IMR-90 (cell line): ENCODE measurements around the gene OLIG3. TPM values are rescaled to one million over a fixed set of nuclear protein-coding genes. Genes with fewer than 3 reads are reported as not detected.

ENCODE experiments used
- ATAC-seq: fragments of 200-7000 bp; cut with Tn5 transposase; 2 replicates; pipeline ENCODE4 v1.9.1; 2020; ENCODE audit warnings: low read depth, mild to moderate bottlenecking, moderate library complexity
- BruUV-seq: library from RNA; stranded (reverse); fragments of 400-500 nt; replicated peaks from 2 replicates; lab custom pipeline; 2021; lab: Mats Ljungman, UMichigan
- CTCF ChIA-PET: fragments of 300-600 bp; formaldehyde crosslinking; extraction: SDS; loops from one replicate; lab custom pipeline; 2021; ENCODE audit warnings: antibody characterized with exemption; lab: Yijun Ruan, JAX
- POLR2A ChIA-PET: fragments of 300-600 bp; sonication (Branson Sonifier 250); formaldehyde crosslinking; loops from one replicate; lab custom pipeline; 2022; ENCODE audit warnings: antibody characterized with exemption; ENCODE audit not compliant: unreplicated experiment; lab: Charles Lee
- DNase-seq: peaks from one replicate; pipeline ENCODE4 v3.0.0; 2013
- H2AFZ ChIP-seq: replicated peaks from 2 replicates; pipeline ENCODE3; 2013; ENCODE audit warnings: low read length, mild to moderate bottlenecking; ENCODE audit not compliant: poor library complexity
- H2AK5ac ChIP-seq: 2 replicates; pipeline ENCODE4 v1.6.1; 2013; ENCODE audit warnings: low read depth, low read length, inconsistent platforms
- H2AK9ac ChIP-seq: replicated peaks from 2 replicates; pipeline ENCODE3; 2013; ENCODE audit warnings: mild to moderate bottlenecking, low read depth, low read length, moderate library complexity; ENCODE audit not compliant: poor library complexity
- H2BK120ac ChIP-seq: 2 replicates; pipeline ENCODE4 v1.6.1; 2013; ENCODE audit warnings: low read depth, low read length, inconsistent platforms
- H2BK15ac ChIP-seq: 3 replicates; pipeline ENCODE4 v1.6.1; 2013; ENCODE audit warnings: low read depth, low read length, inconsistent platforms
- H2BK20ac ChIP-seq: 2 replicates; pipeline ENCODE4 v1.6.1; 2013; ENCODE audit warnings: low read depth, mild to moderate bottlenecking, inconsistent platforms, low read length, moderate library complexity
- H2BK5ac ChIP-seq: 2 replicates; pipeline ENCODE4 v1.6.1; 2013; ENCODE audit warnings: mild to moderate bottlenecking, low read depth, low read length, inconsistent platforms; ENCODE audit not compliant: poor library complexity, severe bottlenecking
- H3K14ac ChIP-seq: replicated peaks from 2 replicates; pipeline ENCODE4 v1.6.1; 2013; ENCODE audit warnings: low read depth, low read length, inconsistent platforms
- H3K18ac ChIP-seq: 2 replicates; pipeline ENCODE4 v1.6.1; 2013; ENCODE audit warnings: low read depth, low read length, control low read depth
- H3K23ac ChIP-seq: 2 replicates; pipeline ENCODE4 v1.6.1; 2013; ENCODE audit warnings: low read depth, low read length, inconsistent platforms
- H3K27ac ChIP-seq: 2 replicates; pipeline ENCODE4 v1.5.1; 2013; ENCODE audit warnings: mild to moderate bottlenecking, control low read depth, low read length; ENCODE audit not compliant: insufficient read depth
- H3K27me3 ChIP-seq: 2 replicates; pipeline ENCODE4 v1.6.1; 2013; ENCODE audit warnings: low read length; ENCODE audit not compliant: control insufficient read depth, insufficient read depth
- H3K36me3 ChIP-seq: 2 replicates; pipeline ENCODE4 v1.6.1; 2013; ENCODE audit warnings: low read length, mixed read lengths; ENCODE audit not compliant: control insufficient read depth, insufficient read depth
- H3K4ac ChIP-seq: 2 replicates; pipeline ENCODE4 v1.6.1; 2013; ENCODE audit warnings: low read depth, low read length, inconsistent platforms
- H3K4me1 ChIP-seq: 2 replicates; pipeline ENCODE4 v1.6.1; 2013; ENCODE audit warnings: low read length, mixed read lengths; ENCODE audit not compliant: control insufficient read depth, insufficient read depth
- H3K4me2 ChIP-seq: 2 replicates; pipeline ENCODE4 v1.6.1; 2013; ENCODE audit warnings: low read depth, mild to moderate bottlenecking, control low read depth, low read length, moderate library complexity
- H3K4me3 ChIP-seq: 2 replicates; pipeline ENCODE4 v1.5.1; 2013; ENCODE audit warnings: low read depth, mild to moderate bottlenecking, control low read depth, low read length, moderate library complexity; ENCODE audit not compliant: insufficient read depth
- H3K56ac ChIP-seq: 2 replicates; pipeline ENCODE4 v1.6.1; 2013; ENCODE audit warnings: low read length, inconsistent platforms; ENCODE audit not compliant: insufficient read depth; ENCODE audit errors: extremely low read depth
- H3K79me1 ChIP-seq, 2 experiments: 2 replicates each; pipeline ENCODE4 v1.6.1; 2013; ENCODE audit warnings: low read length in 2 of 2, inconsistent platforms in 1 of 2, low read depth in 1 of 2
- H3K9ac ChIP-seq: 2 replicates; pipeline ENCODE4 v1.6.1; 2013; ENCODE audit warnings: low read depth, low read length, control low read depth
- H3K9me1 ChIP-seq: 2 replicates; pipeline ENCODE4 v1.6.1; 2013; ENCODE audit warnings: low read length, inconsistent platforms; ENCODE audit not compliant: insufficient read depth
- H3K9me3 ChIP-seq: 2 replicates; pipeline ENCODE4 v1.6.1; 2013; ENCODE audit warnings: low read length; ENCODE audit not compliant: control insufficient read depth, insufficient read depth
- H4K20me1 ChIP-seq: 2 replicates; pipeline ENCODE4 v1.6.1; 2013; ENCODE audit warnings: low read length, inconsistent platforms; ENCODE audit not compliant: insufficient read depth
- H4K5ac ChIP-seq: 2 replicates; pipeline ENCODE4 v1.6.1; 2013; ENCODE audit warnings: mild to moderate bottlenecking, low read depth, low read length, control low read depth
- H4K8ac ChIP-seq, 2 experiments: 2 replicates each; pipeline ENCODE4 v1.6.1; 2013; ENCODE audit warnings: low read depth in 2 of 2, low read length in 2 of 2, control low read depth in 1 of 2, inconsistent platforms in 1 of 2
- H4K91ac ChIP-seq: 2 replicates; pipeline ENCODE4 v1.6.1; 2013; ENCODE audit warnings: low read depth, low read length, inconsistent platforms; ENCODE audit not compliant: insufficient read depth
- BHLHE40 ChIP-seq: fragments of 150-350 bp; IDR thresholded peaks from 2 replicates; pipeline ENCODE4 v1.6.1; 2016; ENCODE audit warnings: mild to moderate bottlenecking, low read depth, low read length
- ELK1 ChIP-seq: fragments of 150-350 bp; IDR thresholded peaks from 2 replicates; pipeline ENCODE4 v1.6.1; 2016; ENCODE audit warnings: low read depth, mild to moderate bottlenecking, low read length, moderate library complexity, borderline replicate concordance
- FOS ChIP-seq: fragments of 150-350 bp; IDR thresholded peaks from 2 replicates; pipeline ENCODE4 v1.6.1; 2016; ENCODE audit warnings: low read depth, low read length
- MAFK ChIP-seq: IDR thresholded peaks from 2 replicates; pipeline ENCODE4 v1.6.1; 2012; ENCODE audit warnings: low read depth, low read length, improper control_type of control experiment
- MAZ ChIP-seq: IDR thresholded peaks from 2 replicates; pipeline ENCODE4 v1.6.1; 2012; ENCODE audit warnings: low read depth, mild to moderate bottlenecking, low read length, improper control_type of control experiment, moderate library complexity, borderline replicate concordance
- MXI1 ChIP-seq: IDR thresholded peaks from 2 replicates; pipeline ENCODE4 v1.6.1; 2012; ENCODE audit warnings: low read depth, mild to moderate bottlenecking, low read length, moderate library complexity, borderline replicate concordance
- NFE2L2 ChIP-seq: fragments of 150-350 bp; IDR thresholded peaks from 2 replicates; pipeline ENCODE4 v1.6.1; 2016; ENCODE audit warnings: low read depth, mild to moderate bottlenecking, low read length
- POLR2A ChIP-seq: IDR thresholded peaks from 2 replicates; pipeline ENCODE4 v1.6.1; 2012; ENCODE audit warnings: mild to moderate bottlenecking, low read depth, low read length
- RAD21 ChIP-seq: IDR thresholded peaks from 2 replicates; pipeline ENCODE4 v1.6.1; 2012; ENCODE audit warnings: low read length, improper control_type of control experiment
- RCOR1 ChIP-seq: IDR thresholded peaks from 2 replicates; pipeline ENCODE4 v1.6.1; 2012; ENCODE audit warnings: mild to moderate bottlenecking, low read length, improper control_type of control experiment; ENCODE audit not compliant: insufficient replicate concordance
- RFX5 ChIP-seq: IDR thresholded peaks from 2 replicates; pipeline ENCODE4 v1.8.0; 2012; ENCODE audit warnings: low read depth, mild to moderate bottlenecking, low read length, moderate library complexity
- SMC3 ChIP-seq: fragments of 150-350 bp; IDR thresholded peaks from 2 replicates; pipeline ENCODE4 v1.6.1; 2016; ENCODE audit warnings: low read depth, mild to moderate bottlenecking, antibody characterized with exemption, low read length, moderate library complexity
- WGBS, 2 experiments: methylation state at CpG; one replicate each; pipeline versions ENCODE4 v1.1.5 to v1.1.7; 2013; ENCODE audit warnings: missing lambda C conversion rate in 2 of 2; ENCODE audit not compliant: insufficient read length in 1 of 2; ENCODE audit errors: extremely low coverage in 2 of 2; 5-methylcytosine and 5-hydroxymethylcytosine counted together
- dilution Hi-C: fragments of 300-500 bp; cut with HindIII; formaldehyde crosslinking; loops from one replicate; pipeline ENCODE4 v1.14.3; 2018; ENCODE audit warnings: low sequenced_read_pairs; ENCODE audit not compliant: unreplicated experiment
- in situ Hi-C: fragments of 300-500 bp; cut with MboI; formaldehyde crosslinking; loops from 3 replicates; pipeline ENCODE4 v1.14.3; 2019; ENCODE audit warnings: low sequenced_read_pairs, inconsistent platforms, mixed read lengths
- intact Hi-C: fragments of 100-400 bp; cut with micrococcal nuclease; formaldehyde crosslinking; loops from 2 replicates; pipeline ENCODE4 v1.10.0; 2022
- polyA plus RNA-seq, 3 experiments: library from polyadenylated mRNA; depleted of rRNA; stranded (reverse); fragments of >200 nt; gene quantifications; 2 replicates each; pipeline ENCODE4 v1.2.3, GENCODE V29; 2012; ENCODE audit warnings: low replicate concordance in 1 of 3
- total RNA-seq: library from RNA; depleted of rRNA; stranded (reverse); fragments of >200 nt; gene quantifications from 2 replicates; pipeline ENCODE4 v1.2.3, GENCODE V29; 2012
- TF ChIP-seq, protein P1 (sequence below): conservative IDR thresholded peaks from 2 replicates; pipeline ENCODE4 v1.5.1; 2012; ENCODE audit warnings: mild to moderate bottlenecking, low read depth, low read length, improper control_type of control experiment

The OLIG3 gene
- total and polyA plus RNA-seq, 2 of the 4 experiments (the other 2 are of a cell fraction): not detected

- no peak overlapping the region for H3K4me3 ChIP-seq
- H4K20me1 ChIP-seq: no peaks in the 10 kb centered on the region
- no peak overlapping the region for H3K56ac ChIP-seq
- H2AK5ac ChIP-seq: no peak overlapping the region
- H3K9me1 ChIP-seq: no peaks in the 10 kb centered on the region
- H2BK15ac ChIP-seq: no peak overlapping the region
- intact Hi-C loops (no loop called here), in situ Hi-C loops (no loop called here), dilution Hi-C loops (no loop called here)
- BruUV-seq: no TSS peak
- H3K36me3 ChIP-seq: no peaks in the 10 kb centered on the region
- no peak overlapping the region for H2BK20ac ChIP-seq
- no peak overlapping the region for H3K27ac ChIP-seq
- TF ChIP-seq SMC3: no peak
- no peak for TF ChIP-seq RCOR1
- TF ChIP-seq BHLHE40: no peak
- TF ChIP-seq MAFK: no peak
- TF ChIP-seq MAZ: no peak
- TF ChIP-seq POLR2A: no peak
- no peak for TF ChIP-seq RFX5
- TF ChIP-seq ELK1: no peak
- no peak for TF ChIP-seq FOS
- no peak for TF ChIP-seq RAD21
- TF ChIP-seq, protein P1, sequence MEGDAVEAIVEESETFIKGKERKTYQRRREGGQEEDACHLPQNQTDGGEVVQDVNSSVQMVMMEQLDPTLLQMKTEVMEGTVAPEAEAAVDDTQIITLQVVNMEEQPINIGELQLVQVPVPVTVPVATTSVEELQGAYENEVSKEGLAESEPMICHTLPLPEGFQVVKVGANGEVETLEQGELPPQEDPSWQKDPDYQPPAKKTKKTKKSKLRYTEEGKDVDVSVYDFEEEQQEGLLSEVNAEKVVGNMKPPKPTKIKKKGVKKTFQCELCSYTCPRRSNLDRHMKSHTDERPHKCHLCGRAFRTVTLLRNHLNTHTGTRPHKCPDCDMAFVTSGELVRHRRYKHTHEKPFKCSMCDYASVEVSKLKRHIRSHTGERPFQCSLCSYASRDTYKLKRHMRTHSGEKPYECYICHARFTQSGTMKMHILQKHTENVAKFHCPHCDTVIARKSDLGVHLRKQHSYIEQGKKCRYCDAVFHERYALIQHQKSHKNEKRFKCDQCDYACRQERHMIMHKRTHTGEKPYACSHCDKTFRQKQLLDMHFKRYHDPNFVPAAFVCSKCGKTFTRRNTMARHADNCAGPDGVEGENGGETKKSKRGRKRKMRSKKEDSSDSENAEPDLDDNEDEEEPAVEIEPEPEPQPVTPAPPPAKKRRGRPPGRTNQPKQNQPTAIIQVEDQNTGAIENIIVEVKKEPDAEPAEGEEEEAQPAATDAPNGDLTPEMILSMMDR: no peak
- TF ChIP-seq MXI1: no peak
- no peak for TF ChIP-seq NFE2L2
- no peaks in the 10 kb centered on the region for H3K9me3 ChIP-seq
- no peak overlapping the region for H2AFZ ChIP-seq
- no peaks in the 10 kb centered on the region for H3K4me1 ChIP-seq
- H3K4ac ChIP-seq: no peak overlapping the region
- H4K5ac ChIP-seq: no peak overlapping the region
- WGBS, 2 experiments: no CpG with 5 or more reads among the region's 7 CpGs
- H2BK5ac ChIP-seq: no peak overlapping the region
- no peak overlapping the region for H3K9ac ChIP-seq
- H3K18ac ChIP-seq: no peak overlapping the region
- POLR2A ChIA-PET: no interaction called here
- peaks cover 26% of the 10 kb centered on the region for H3K27me3 ChIP-seq
- H3K23ac ChIP-seq: no peak overlapping the region
- no peak overlapping the region for H3K14ac ChIP-seq
- no peaks in the 10 kb centered on the region for H3K79me1 ChIP-seq
- CTCF ChIA-PET: no interaction called here
- H4K8ac ChIP-seq: no peak overlapping the region
- DNase-seq (no peak), ATAC-seq (no peak)
- H3K4me2 ChIP-seq: no peak overlapping the region
- H4K91ac ChIP-seq: no peak overlapping the region
- no peak overlapping the region for H2AK9ac ChIP-seq
- H2BK120ac ChIP-seq: no peak overlapping the region
Measured at GRCh38 chr6:137518386-137518983, 24.3 kb upstream of the OLIG3 start.
